ENCODE data around the gene SIDT2.
"Not testable (repeated sequence)": the region's sequence is repeated elsewhere in the genome, so short reads cannot be mapped to it uniquely, and the experiment has no call there.

Gene SIDT2

GRCh38 chr11:117178210-117179034 is at the start of gene SIDT2:
SIDT2 (plus strand) TSS chr11:117178743; CDS start chr11:117179264, 521 bp downstream.
- DNase-seq: peak; percentile 88

- DNase-seq: not testable (repeated sequence)
Measured at GRCh38 chr11:117130396-117130795, 48.1 kb upstream of the SIDT2 start.

- DNase-seq: no peak
Measured at GRCh38 chr11:117130879-117131278, 47.7 kb upstream of the SIDT2 start.

- DNase-seq: no peak
Measured at GRCh38 chr11:117134431-117134830, 44.1 kb upstream of the SIDT2 start.

- DNase-seq: not testable (repeated sequence)
Measured at GRCh38 chr11:117134979-117135378, 43.6 kb upstream of the SIDT2 start.

- not testable (repeated sequence) for DNase-seq
Measured at GRCh38 chr11:117137223-117138086, 41.1 kb upstream of the SIDT2 start.

GRCh38 chr11:117143390-117143789 is 35.2 kb upstream of the SIDT2 start:
- DNase-seq: peak; percentile 14

GRCh38 chr11:117143871-117144476 is 34.6 kb upstream of the SIDT2 start, which contains the start of gene PAFAH1B2:
PAFAH1B2 (plus strand) TSS chr11:117144287; CDS start chr11:117152448, 8,161 bp downstream.
- DNase-seq: peak; percentile 94

DNA sequence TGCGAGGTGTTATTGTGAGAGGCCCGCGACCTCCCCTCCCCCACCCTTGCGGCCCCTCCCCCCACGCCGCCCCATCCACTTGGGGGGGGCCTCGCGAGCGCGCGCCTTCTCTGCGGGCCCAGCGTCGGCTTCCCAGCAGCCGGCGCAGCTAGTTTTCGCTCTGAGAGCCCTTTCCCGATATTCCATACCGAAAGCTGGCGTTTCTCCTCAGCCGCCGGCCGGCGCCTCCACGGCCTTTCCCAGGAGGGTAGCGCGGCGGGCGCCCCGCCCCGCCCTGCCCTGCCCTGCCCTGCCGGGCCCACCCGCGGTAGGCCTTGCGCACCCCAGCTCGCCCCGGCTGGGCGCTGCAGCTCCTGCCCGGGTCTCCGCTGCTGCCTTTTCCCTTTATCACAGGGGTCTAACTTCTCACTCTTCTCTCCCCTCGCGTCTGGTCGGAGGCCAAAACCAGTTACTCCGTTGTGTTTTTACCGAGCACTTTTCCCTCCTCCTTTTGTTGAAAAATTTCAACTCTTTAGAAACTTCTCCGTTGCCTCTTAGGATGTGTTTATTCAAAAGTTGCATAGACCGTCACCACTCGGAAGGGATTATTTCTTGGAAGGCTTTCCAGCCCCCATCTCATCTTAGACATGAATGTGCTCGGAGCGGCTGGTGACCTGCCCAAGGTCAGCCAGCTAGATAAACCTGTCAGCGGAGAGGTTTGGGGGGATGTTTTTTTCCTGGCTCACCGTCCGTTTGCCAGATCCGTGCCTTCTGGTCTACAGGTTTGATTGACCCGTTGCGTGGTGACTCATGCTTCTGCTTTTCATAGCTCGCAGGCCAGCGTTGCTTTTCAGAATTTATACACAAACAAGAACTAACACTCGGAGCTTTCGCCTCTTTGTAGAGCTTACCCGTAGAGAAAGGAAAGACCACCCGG is 33.8 kb upstream of the SIDT2 start:
- DNase-seq: peak; percentile 21

- DNase-seq: no peak
Measured at GRCh38 chr11:117145393-117145761, 33.2 kb upstream of the SIDT2 start.

DNA sequence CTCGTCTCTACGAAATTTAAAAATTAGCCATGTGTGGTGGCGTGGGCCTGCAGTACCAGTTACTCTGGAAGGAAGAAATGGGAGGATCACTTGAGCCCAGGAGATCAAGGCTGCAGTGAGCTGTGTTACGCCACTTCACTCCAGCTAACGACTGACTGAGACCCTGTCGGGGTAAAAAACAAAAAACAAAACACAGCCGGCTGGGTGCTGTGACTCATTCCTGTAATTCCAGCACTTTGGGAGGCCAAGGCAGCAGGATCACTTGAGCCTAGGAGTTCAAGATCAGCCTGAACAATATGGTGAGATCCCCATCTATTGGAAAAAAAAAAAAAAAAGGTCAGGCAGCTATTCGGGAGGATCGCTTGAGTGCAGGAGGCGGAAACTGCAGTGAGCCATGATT is 32.0 kb upstream of the SIDT2 start:
- DNase-seq: no peak

DNA sequence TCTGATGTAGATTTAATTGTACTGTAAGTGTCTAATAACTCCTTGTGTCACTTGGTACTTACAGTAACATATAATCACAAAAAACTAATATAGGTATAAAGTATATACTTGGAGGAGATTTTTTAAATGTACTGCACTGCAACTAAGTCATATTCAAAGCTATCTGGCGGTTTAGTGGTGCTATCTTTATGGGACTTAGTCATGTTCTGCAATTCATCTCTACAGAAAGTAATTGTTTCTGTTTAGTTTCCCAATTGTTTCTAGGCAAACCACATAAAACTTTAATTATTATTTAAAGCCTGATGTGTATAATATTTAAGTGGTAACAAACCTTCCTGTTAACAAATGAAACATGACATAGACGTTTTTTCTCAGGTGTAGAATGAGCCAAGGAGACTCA is 26.5 kb upstream of the SIDT2 start:
- no peak for DNase-seq

GRCh38 chr11:117154468-117154867 is 24.1 kb upstream of the SIDT2 start:
- DNase-seq: no peak

DNA sequence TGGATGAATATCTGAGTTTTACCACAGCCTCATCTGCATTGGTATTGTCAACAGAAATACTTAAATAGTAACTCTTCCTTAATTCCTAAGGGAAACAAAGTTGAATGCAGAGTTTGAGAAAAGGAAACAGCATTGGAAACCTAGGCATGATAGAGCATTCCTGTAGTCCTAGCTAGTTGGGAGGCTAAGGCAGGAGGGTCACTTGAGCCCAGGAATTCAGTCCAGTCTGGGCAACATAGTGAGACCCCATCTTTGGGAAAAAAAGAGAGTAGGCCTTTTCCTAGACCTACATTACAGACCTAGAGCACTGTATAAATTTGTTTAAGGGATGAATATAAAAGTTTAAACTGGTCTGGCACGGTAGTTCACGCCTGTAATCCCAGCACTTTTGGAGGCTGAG is 21.0 kb upstream of the SIDT2 start:
- DNase-seq: no peak

DNA sequence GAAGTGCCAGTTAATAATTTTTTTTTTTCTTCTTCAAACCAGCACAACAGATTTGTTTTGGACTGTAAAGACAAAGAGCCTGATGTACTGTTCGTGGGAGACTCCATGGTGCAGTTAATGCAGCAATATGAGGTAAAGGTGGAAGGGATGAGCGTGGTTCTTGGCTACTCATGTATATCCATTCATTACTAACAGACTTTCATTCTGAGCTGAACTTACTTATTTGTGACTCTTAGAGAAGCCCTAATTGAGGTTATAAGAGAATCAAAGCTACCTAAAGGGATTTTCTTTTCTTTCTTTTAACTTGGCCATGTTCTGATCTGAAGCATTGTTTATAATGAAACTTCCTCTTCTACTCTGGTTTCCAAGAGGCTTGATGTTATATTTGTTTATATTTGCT is 18.7 kb upstream of the SIDT2 start:
- no peak for DNase-seq

- DNase-seq: no peak
Measured at GRCh38 chr11:117160826-117161225, 17.7 kb upstream of the SIDT2 start.

- DNase-seq: no peak
Measured at GRCh38 chr11:117166491-117166890, 12.1 kb upstream of the SIDT2 start.

- DNase-seq: no peak
Measured at GRCh38 chr11:117169736-117170135, 8.8 kb upstream of the SIDT2 start.

GRCh38 chr11:117170210-117170609 is 8.3 kb upstream of the SIDT2 start:
- no peak for DNase-seq

DNA sequence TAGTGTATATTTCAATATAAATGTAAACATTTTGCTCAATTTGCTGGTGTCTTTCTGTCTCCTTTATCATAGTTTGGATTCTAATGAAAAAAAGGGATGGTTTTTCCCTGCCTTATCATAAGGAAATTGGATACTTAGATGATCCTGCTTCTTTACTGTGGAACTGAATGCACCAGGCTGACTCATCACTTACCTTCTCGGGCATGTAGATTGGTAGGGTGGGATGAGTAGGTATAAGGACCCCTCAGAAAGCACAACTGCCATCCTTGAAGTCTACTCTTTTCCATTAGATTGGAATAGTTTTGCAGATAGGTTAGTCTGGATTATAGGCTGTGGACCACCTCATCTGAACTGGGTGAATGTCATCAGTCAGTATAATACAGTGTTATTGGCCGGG is 7.5 kb upstream of the SIDT2 start:
- no peak for DNase-seq

GRCh38 chr11:117171404-117172061 is 7.0 kb upstream of the SIDT2 start:
- no peak for DNase-seq
